Kidney (tissue), 14 donors: Measurements from ENCODE around the gene NSD1. TPM values are rescaled to one million over a fixed set of nuclear protein-coding genes. Genes with fewer than 3 reads are reported as not detected.

Experiments
- DNase-seq, 5 donors: peaks; one replicate each; pipeline ENCODE4 v3.0.0-alpha.2; 2013 to 2020
- FAIRE-seq: peaks from 2 replicates; lab custom pipeline; 2012; peaks lifted over from hg19 to GRCh38; lab: Jason Lieb, UNC
- H3K27ac ChIP-seq, 2 donors: one replicate each; pipeline ENCODE4 v1.7.0; 2013; ENCODE audit warnings: low read depth in 2 of 2, low read length in 2 of 2, inconsistent platforms in 1 of 2
- H3K27me3 ChIP-seq: one replicate; pipeline ENCODE4 v1.7.1; 2013; ENCODE audit warnings: low read length, inconsistent platforms; ENCODE audit not compliant: control insufficient read depth, insufficient read depth
- H3K36me3 ChIP-seq, 3 donors: one replicate each; pipeline versions ENCODE4 v1.7.0 to v1.7.1; 2013; ENCODE audit warnings: low read length in 3 of 3, control low read depth in 1 of 3, inconsistent platforms in 1 of 3; ENCODE audit not compliant: insufficient read depth in 3 of 3, control insufficient read depth in 2 of 3
- H3K4me1 ChIP-seq, 3 donors: one replicate each; pipeline versions ENCODE4 v1.7.0 to v1.7.1; 2013; ENCODE audit warnings: low read length in 3 of 3, inconsistent platforms in 1 of 3, low read depth in 1 of 3; ENCODE audit not compliant: control insufficient read depth in 2 of 3, insufficient read depth in 2 of 3
- H3K4me3 ChIP-seq, 3 donors: one replicate each; pipeline versions ENCODE4 v1.7.0 to v1.8.1; 2013; ENCODE audit warnings: low read length in 3 of 3, control low read depth in 1 of 3, inconsistent platforms in 1 of 3
- H3K9ac ChIP-seq, 3 donors: one replicate each; pipeline versions ENCODE4 v1.7.0 to v1.7.1; 2013; ENCODE audit warnings: low read length in 3 of 3, control low read depth in 1 of 3, inconsistent platforms in 1 of 3
- H3K9me3 ChIP-seq, 3 donors: one replicate each; pipeline versions ENCODE4 v1.7.0 to v1.7.1; 2013; ENCODE audit warnings: low read length in 3 of 3, control low read depth in 1 of 3, inconsistent platforms in 1 of 3; ENCODE audit not compliant: control insufficient read depth in 2 of 3, insufficient read depth in 1 of 3
- CTCF ChIP-seq: IDR thresholded peaks from 3 replicates; pipeline ENCODE4 v1.5.1; 2012; ENCODE audit warnings: mild to moderate bottlenecking, moderate library complexity, borderline replicate concordance; ENCODE audit not compliant: insufficient read depth; ENCODE audit errors: extremely low read depth
- intact Hi-C: fragments of 100-400 bp; cut with DNase I; formaldehyde crosslinking; loops from one replicate; pipeline ENCODE4 v1.11.1; 2022
- polyA plus RNA-seq: library from polyadenylated mRNA; stranded (reverse); fragments of 350-450 nt; fragmentation: Illumina TruSeq; extraction: RNeasy Lipid Tissue Mini Kit (QIAGEN cat#74804); gene quantifications from one replicate; pipeline ENCODE4 v1.2.3, GENCODE V29; 2014; ENCODE audit warnings: low read depth, low replicate concordance; ENCODE audit not compliant: insufficient read depth
- total RNA-seq: library from RNA; stranded (reverse); fragmentation: NEBNext Ultra II Directional; extraction: Animal tissue kit (Norgen Biotek cat#: 25700); gene quantifications from one replicate; pipeline ENCODE4 v1.2.1, GENCODE V29; 2021
- donor health status: control.
- donor health status: control.
- donor health status: control.
- donor health status: control.
- donor health status: control.
- donor health status: DM: yes; HTN: yes; CAD: no.
- donor health status: Normal renal cell carcinoma (clear cell type).

The NSD1 gene
- total and polyA plus RNA-seq, 2 donors from 2014 or later: 6.0 to 99.1 TPM

GRCh38 chr5:177098470-177099141 lies 35.0 kb upstream of the NSD1 start:
- no peak for TF ChIP-seq CTCF
- Histone ChIP-seq H3K9ac (peak overlapping the region in 1 of 3 donors; percentile 58), H3K36me3 (no peaks in the 10 kb centered on the region), H3K27me3 (no peaks in the 10 kb centered on the region), H3K4me1 (peaks cover 0 to 21% (median 4%) of the 10 kb centered on the region in 3 donors), H3K27ac (peak overlapping the region in 1 of 2 donors; percentile 63), H3K9me3 (no peaks in the 10 kb centered on the region), H3K4me3 (no peak overlapping the region)
- FAIRE-seq (no peak), DNase-seq (peak; percentile 79 to 89 (median 82))
- intact Hi-C loops: no loop called here

DNA sequence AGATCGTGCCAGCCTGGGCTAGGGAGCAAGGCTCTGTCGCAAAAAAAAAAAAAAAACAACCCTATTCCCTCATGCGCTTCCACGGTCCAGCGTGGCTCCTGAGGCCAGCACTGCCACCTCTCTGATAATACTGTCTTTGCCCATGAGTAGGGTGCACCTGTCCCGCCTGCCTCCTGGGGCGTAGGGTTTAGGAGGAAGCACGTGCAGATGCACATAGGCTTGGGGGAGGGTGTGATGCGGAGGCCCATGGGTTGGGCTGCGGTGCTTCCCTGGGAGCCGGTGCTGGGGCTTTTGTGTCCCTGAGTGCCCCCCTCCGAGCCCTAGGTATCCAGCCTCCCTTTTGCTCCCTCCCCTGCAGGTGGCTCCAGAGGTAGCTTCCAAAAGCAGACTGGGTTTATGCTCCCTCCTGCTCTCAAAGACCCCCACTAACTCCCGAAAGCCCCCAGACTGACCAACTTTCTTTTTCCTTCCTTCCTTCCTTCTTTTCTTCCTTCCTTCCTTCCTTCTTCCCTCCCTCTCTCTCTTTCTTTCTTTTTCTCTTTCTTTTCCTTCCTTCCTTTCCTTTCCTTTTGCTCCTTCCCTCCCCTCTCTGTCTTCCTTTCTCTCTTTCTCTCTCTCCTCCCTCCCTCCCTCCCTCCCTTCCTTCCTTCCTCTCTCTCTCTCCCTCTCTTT lies 34.0 kb upstream of the NSD1 start:
- FAIRE-seq: no peak
- Histone ChIP-seq H3K9me3 (no peaks in the 10 kb centered on the region), H3K27me3 (no peaks in the 10 kb centered on the region), H3K36me3 (no peaks in the 10 kb centered on the region), H3K4me1 (peaks cover 0 to 18% (median 0%) of the 10 kb centered on the region in 3 donors), H3K4me3 (no peak overlapping the region), H3K9ac (no peak overlapping the region), H3K27ac (no peak overlapping the region)
- intact Hi-C loops: no loop called here
- no peak for DNase-seq
- TF ChIP-seq CTCF: no peak

DNA sequence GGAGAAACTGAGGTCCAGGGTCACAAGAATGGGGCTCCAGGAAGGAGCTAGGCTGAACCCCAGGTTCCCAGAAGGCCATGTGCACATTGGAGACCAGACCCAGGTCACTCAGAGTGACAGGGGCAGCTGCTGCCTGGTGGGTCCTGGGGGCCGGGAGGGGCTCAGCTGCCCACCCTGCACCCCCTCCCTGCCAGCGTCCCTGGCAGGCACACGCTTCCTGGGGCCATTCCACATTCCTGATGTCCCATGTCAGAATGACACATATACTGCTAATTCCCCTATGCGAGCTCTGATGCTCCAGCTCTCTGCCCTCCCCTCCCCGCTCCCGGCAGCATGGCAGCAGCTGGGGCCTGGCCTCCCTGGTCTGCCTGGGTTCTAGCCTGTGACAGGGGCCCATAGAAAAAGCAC lies 32.9 kb upstream of the NSD1 start:
- Histone ChIP-seq H3K4me3 (no peak overlapping the region), H3K9ac (no peak overlapping the region), H3K27me3 (no peaks in the 10 kb centered on the region), H3K27ac (no peak overlapping the region), H3K4me1 (peaks cover 0 to 8% (median 0%) of the 10 kb centered on the region in 3 donors), H3K36me3 (no peaks in the 10 kb centered on the region), H3K9me3 (no peaks in the 10 kb centered on the region)
- no peak for FAIRE-seq
- TF ChIP-seq CTCF: no peak
- intact Hi-C loops: no loop called here
- DNase-seq: no peak
